PC-9 (cell line): ENCODE results near the gene DLX4. TPM values are rescaled to one million over a fixed set of nuclear protein-coding genes. Genes with fewer than 3 reads are reported as not detected.

Experiments used
- BruUV-seq: library from RNA; stranded (reverse); fragments of 400-500 nt; replicated peaks from 2 replicates; lab custom pipeline; 2021; lab: Mats Ljungman, UMichigan
- CTCF ChIA-PET: fragments of 300-600 bp; sonication (Branson Sonifier 250); formaldehyde crosslinking; loops from one replicate; lab custom pipeline; 2022; ENCODE audit warnings: antibody characterized with exemption; lab: Charles Lee
- POLR2A ChIA-PET: fragments of 300-600 bp; sonication (Branson Sonifier 250); formaldehyde crosslinking; loops from one replicate; lab custom pipeline; 2022; ENCODE audit warnings: antibody characterized with exemption; ENCODE audit not compliant: unreplicated experiment; lab: Charles Lee
- DNase-seq, 2 experiments: peaks; one replicate each; pipeline versions ENCODE4 v3.0.0 to v3.0.0-alpha.2; 2015 to 2022; ENCODE audit warnings: mixed read lengths in 1 of 2
- H2AFZ ChIP-seq: fragments of 200-600 bp; sonication (generic); 2 replicates; pipeline ENCODE4 v1.8.1; 2017; ENCODE audit warnings: antibody characterized with exemption
- H3F3A ChIP-seq: fragments of 200-600 bp; sonication (generic); 2 replicates; pipeline ENCODE4 v1.8.1; 2017; ENCODE audit warnings: antibody characterized with exemption, mild to moderate bottlenecking, low read depth; ENCODE audit not compliant: insufficient read depth
- H3K27ac ChIP-seq: fragments of 200-600 bp; sonication (generic); 2 replicates; pipeline ENCODE4 v1.6.1; 2016; ENCODE audit warnings: mixed run types
- H3K27me3 ChIP-seq: fragments of 200-600 bp; sonication (generic); 2 replicates; pipeline ENCODE4 v1.6.1; 2016; ENCODE audit warnings: low read depth, mixed run types; ENCODE audit not compliant: insufficient read depth
- H3K36me3 ChIP-seq: fragments of 200-600 bp; sonication (generic); 2 replicates; pipeline ENCODE4 v1.6.1; 2016; ENCODE audit warnings: low read depth, mixed run types
- H3K4me1 ChIP-seq: fragments of 200-600 bp; sonication (generic); replicated peaks from 2 replicates; pipeline ENCODE4 v1.6.1; 2016; ENCODE audit warnings: mixed run types; ENCODE audit not compliant: insufficient read depth
- H3K4me2 ChIP-seq: fragments of 200-600 bp; sonication (generic); 2 replicates; pipeline ENCODE4 v1.6.1; 2017; ENCODE audit warnings: mixed run types
- H3K4me3 ChIP-seq: fragments of 200-600 bp; sonication (generic); 2 replicates; pipeline ENCODE4 v1.6.1; 2016; ENCODE audit warnings: mixed run types
- H3K79me2 ChIP-seq: fragments of 200-600 bp; sonication (generic); 2 replicates; pipeline ENCODE4 v1.6.1; 2017; ENCODE audit warnings: low read depth, mixed run types
- H3K9me2 ChIP-seq: fragments of 200-600 bp; sonication (generic); 2 replicates; pipeline ENCODE4 v1.8.1; 2017; ENCODE audit warnings: mild to moderate bottlenecking; ENCODE audit not compliant: insufficient read depth
- H3K9me3 ChIP-seq: fragments of 200-600 bp; sonication (generic); 2 replicates; pipeline ENCODE4 v1.8.1; 2016; ENCODE audit warnings: low read depth; ENCODE audit not compliant: insufficient read depth
- H4K20me1 ChIP-seq: fragments of 200-600 bp; sonication (generic); 2 replicates; pipeline ENCODE4 v1.8.1; 2017; ENCODE audit not compliant: insufficient read depth
- EZH2 ChIP-seq: fragments of 200-600 bp; sonication (generic); IDR thresholded peaks from 2 replicates; pipeline ENCODE4 v1.8.0; 2017; ENCODE audit warnings: antibody characterized with exemption, low read depth
- intact Hi-C: fragments of 100-400 bp; cut with micrococcal nuclease; formaldehyde crosslinking; loops from one replicate; pipeline ENCODE4 v1.10.0; 2022; ENCODE audit not compliant: unreplicated experiment
- total RNA-seq: library from RNA; stranded (reverse); gene quantifications from 2 replicates; pipeline ENCODE4 v1.2.3, GENCODE V29; 2021
- TF ChIP-seq, protein P1 (sequence below): fragments of 200-600 bp; sonication (generic); conservative IDR thresholded peaks from 2 replicates; pipeline ENCODE4 v1.6.1; 2017; ENCODE audit warnings: mixed run types, antibody characterized with exemption, mild to moderate bottlenecking, moderate library complexity

The DLX4 gene
- total RNA-seq, 1 experiment from 2014 or later = 8.8 TPM

DNA sequence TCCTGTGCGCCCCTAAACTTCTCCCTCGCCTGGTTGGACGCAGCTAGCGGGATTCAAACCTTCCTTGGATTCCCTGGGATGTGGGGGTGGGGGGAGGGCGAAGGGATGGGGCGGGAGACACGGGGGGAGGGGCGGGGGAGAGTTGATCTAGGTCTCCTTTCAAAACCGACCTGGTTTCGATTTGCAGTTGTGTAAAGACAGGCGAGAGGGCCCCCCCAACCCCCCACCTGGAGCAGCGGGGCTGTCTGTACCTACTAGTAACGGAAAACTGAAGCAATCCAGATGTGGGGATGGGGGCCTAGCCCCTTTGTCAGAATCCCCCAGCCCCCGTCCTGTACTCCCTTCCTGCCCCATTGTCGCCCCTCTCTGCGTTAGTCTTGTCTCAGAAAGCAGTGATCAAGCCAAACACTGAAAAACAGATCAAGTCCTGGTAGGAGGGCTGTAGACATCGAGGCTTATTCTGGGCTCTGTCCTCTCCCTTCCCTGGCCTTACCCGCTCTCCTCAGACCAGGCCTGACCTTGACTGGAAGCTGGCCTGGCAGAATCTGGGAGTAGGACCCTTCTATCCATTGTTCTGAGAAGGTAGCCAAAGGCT is 902 bp downstream of the DLX4 start:
- Histone ChIP-seq H3K4me1 (peaks cover 5% of the 10 kb centered on the region; the same call in 1 of the 2 replicates), H3F3A (peaks cover 32% of the 10 kb centered on the region), H3K27me3 (peaks cover 60% of the 10 kb centered on the region), H3K4me3 (no peak overlapping the region), H3K4me2 (no peak overlapping the region), H3K9me2 (no peaks in the 10 kb centered on the region), H3K79me2 (no peaks in the 10 kb centered on the region), H2AFZ (no peak overlapping the region), H4K20me1 (no peaks in the 10 kb centered on the region), H3K36me3 (no peaks in the 10 kb centered on the region), H3K9me3 (no peaks in the 10 kb centered on the region), H3K27ac (no peak overlapping the region)
- intact Hi-C loops = no loop called here
- ChIA-PET POLR2A (no interaction called here), CTCF (no interaction called here)
- no TSS peak for BruUV-seq
- TF ChIP-seq, protein P1, sequence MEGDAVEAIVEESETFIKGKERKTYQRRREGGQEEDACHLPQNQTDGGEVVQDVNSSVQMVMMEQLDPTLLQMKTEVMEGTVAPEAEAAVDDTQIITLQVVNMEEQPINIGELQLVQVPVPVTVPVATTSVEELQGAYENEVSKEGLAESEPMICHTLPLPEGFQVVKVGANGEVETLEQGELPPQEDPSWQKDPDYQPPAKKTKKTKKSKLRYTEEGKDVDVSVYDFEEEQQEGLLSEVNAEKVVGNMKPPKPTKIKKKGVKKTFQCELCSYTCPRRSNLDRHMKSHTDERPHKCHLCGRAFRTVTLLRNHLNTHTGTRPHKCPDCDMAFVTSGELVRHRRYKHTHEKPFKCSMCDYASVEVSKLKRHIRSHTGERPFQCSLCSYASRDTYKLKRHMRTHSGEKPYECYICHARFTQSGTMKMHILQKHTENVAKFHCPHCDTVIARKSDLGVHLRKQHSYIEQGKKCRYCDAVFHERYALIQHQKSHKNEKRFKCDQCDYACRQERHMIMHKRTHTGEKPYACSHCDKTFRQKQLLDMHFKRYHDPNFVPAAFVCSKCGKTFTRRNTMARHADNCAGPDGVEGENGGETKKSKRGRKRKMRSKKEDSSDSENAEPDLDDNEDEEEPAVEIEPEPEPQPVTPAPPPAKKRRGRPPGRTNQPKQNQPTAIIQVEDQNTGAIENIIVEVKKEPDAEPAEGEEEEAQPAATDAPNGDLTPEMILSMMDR = no peak
- no peak for TF ChIP-seq EZH2
- DNase-seq = no peak

DNA sequence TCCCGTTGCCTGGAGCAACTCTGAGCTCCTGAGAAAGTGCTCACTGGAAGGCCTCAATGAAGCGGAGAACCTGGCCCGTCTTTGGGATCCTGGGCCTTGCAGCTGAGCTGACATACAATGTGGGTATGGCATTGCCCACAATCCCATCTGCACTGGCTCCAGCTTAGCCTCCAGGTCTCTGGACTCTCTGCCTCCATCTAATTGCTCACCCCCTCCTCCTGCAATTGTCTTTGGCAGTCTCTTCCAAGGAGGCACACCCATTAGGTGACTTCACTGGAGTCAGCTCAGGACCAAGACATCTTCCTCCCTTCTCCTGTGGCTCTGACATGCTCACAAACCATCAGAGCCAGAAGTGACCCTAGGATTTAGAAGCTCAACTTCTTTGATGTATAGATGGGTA is 1.5 kb downstream of the DLX4 start:
- no peak for DNase-seq
- Histone ChIP-seq H3K4me2 (no peak overlapping the region), H3K27me3 (peaks cover 54% of the 10 kb centered on the region), H3K4me3 (no peak overlapping the region), H2AFZ (no peak overlapping the region), H4K20me1 (no peaks in the 10 kb centered on the region), H3K36me3 (no peaks in the 10 kb centered on the region), H3F3A (peaks cover 32% of the 10 kb centered on the region), H3K79me2 (no peaks in the 10 kb centered on the region), H3K27ac (no peak overlapping the region), H3K9me2 (no peaks in the 10 kb centered on the region), H3K9me3 (no peaks in the 10 kb centered on the region), H3K4me1 (peaks cover 5% of the 10 kb centered on the region; the same call in 1 of the 2 replicates)
- POLR2A ChIA-PET = interaction anchor here (0.6 kb wide), 1 partner anchor 265 kb away, joined by 6 read pairs; no protein-coding TSS in a partner anchor
- CTCF ChIA-PET = no interaction called here
- intact Hi-C loops = no loop called here
- TF ChIP-seq, protein P1 = no peak
- TF ChIP-seq EZH2 = no peak
- BruUV-seq = no TSS peak

DNA sequence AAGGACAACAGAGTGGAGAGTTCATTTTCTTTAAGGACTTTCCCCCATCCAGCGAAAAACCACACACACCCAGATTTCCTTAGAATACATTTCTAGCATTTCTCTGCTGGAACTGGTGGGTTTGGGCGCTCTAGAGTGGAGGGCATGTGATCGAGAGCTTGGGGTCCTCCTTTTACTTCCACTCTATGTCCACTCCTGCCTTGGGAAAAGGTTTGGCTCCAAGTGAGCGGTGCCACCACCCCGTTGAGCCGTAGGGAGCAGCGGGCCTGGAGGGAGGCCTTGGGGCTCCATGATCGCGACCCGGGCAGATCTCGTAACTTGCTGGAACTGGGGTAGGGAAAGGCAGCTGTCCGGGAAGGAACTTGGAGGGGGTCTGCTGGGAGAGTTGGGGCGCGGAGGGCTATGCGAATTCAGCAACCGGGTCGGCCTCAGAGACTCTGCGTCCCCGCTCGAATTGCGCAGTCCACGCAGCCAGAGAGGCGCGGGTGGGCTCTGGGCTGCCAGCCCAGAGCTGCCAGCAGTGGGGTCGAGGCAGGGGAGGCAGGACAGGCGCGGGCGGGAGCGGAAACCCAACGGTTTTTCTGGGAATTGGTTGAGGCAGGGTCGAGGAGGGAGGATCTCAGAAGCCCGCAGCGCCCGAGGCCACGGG is 2.3 kb downstream of the DLX4 start:
- TF ChIP-seq, protein P1 = no peak
- TF ChIP-seq EZH2 = no peak
- no peak for DNase-seq
- ChIA-PET POLR2A (interaction anchor here (0.6 kb wide), 1 partner anchor 266 kb away, joined by 6 read pairs; no protein-coding TSS in a partner anchor), CTCF (interaction anchor here (0.7 kb wide), 1 partner anchor 22 kb away, joined by 3 read pairs; no protein-coding TSS in a partner anchor)
- H4K20me1 ChIP-seq = no peaks in the 10 kb centered on the region
- no TSS peak for BruUV-seq
- intact Hi-C loops = no loop called here
- no peaks in the 10 kb centered on the region for H3K9me2 ChIP-seq
- H3K4me3 ChIP-seq = no peak overlapping the region
- no peak overlapping the region for H2AFZ ChIP-seq
- H3K4me1 ChIP-seq = peaks cover 12% of the 10 kb centered on the region
- no peaks in the 10 kb centered on the region for H3K9me3 ChIP-seq
- H3K27ac ChIP-seq = no peak overlapping the region
- H3K4me2 ChIP-seq = no peak overlapping the region
- H3K79me2 ChIP-seq = no peaks in the 10 kb centered on the region
- peaks cover 32% of the 10 kb centered on the region for H3F3A ChIP-seq
- H3K36me3 ChIP-seq = no peaks in the 10 kb centered on the region
- peaks cover 46% of the 10 kb centered on the region for H3K27me3 ChIP-seq
